LoVo (cell line): Measurements from ENCODE around the gene RTKN.
A peak's percentile ranks its signal among the peaks of the same experiment; 100 is the strongest.
"Not testable (repeated sequence)": the region's sequence is repeated elsewhere in the genome, so short reads cannot be mapped to it uniquely, and the experiment has no call there.

Experiments
- DNase-seq: peaks from one replicate; pipeline ENCODE4 v3.0.0-alpha.2; 2016; ENCODE audit warnings: low spot score

RTKN gene

GRCh38 chr2:74460187-74460586 is 18.4 kb upstream of the RTKN start:
- not testable (repeated sequence) for DNase-seq

- DNase-seq, result not testable (repeated sequence)
These were observed 17.9 kb upstream of the RTKN start for GRCh38 chr2:74459503-74460118.

GRCh38 chr2:74458938-74459363 is 17.2 kb upstream of the RTKN start:
- no peak for DNase-seq

- DNase-seq, result peak; percentile 99
These were observed 16.6 kb upstream of the RTKN start, which contains the start of gene WBP1 for GRCh38 chr2:74458132-74458937. TSS of gene WBP1 (plus strand) at chr2:74458438. CDS start at chr2:74458603, 165 bp downstream.

- DNase-seq, result peak; percentile 39
These were observed 15.9 kb upstream of the RTKN start for GRCh38 chr2:74457549-74458131.

- DNase-seq, result no peak
These were observed 15.4 kb upstream of the RTKN start for GRCh38 chr2:74457129-74457548.

- peak; percentile 97 for DNase-seq
These were observed 13.1 kb upstream of the RTKN start, which contains the start of gene INO80B for GRCh38 chr2:74454654-74455511. TSS of gene INO80B (plus strand) at chr2:74455087. CDS start at chr2:74455117, 30 bp downstream.

- no peak for DNase-seq
These were observed 8.9 kb upstream of the RTKN start for GRCh38 chr2:74450570-74451190.

GRCh38 chr2:74448771-74449170 is 7.0 kb upstream of the RTKN start:
- DNase-seq, result no peak

GRCh38 chr2:74447230-74447999 is 5.7 kb upstream of the RTKN start:
- no peak for DNase-seq

GRCh38 chr2:74444498-74445318 is 3.0 kb upstream of the RTKN start:
- no peak for DNase-seq

GRCh38 chr2:74442483-74443297 is 953 bp upstream of the RTKN start:
- not testable (repeated sequence) for DNase-seq

- DNase-seq, result no peak
These were observed 507 bp downstream of the RTKN start for GRCh38 chr2:74441170-74441689.

- DNase-seq, result peak; percentile 82
These were observed 1.2 kb downstream of the RTKN start for GRCh38 chr2:74440378-74441169.

- DNase-seq, result no peak
These were observed 1.8 kb downstream of the RTKN start for GRCh38 chr2:74439803-74440377.

- DNase-seq, result no peak
These were observed 2.4 kb downstream of the RTKN start for GRCh38 chr2:74439373-74439772.

- no peak for DNase-seq
These were observed 3.5 kb downstream of the RTKN start for GRCh38 chr2:74438248-74438647.
